Retinal pigment epithelial cell (primary cell): ENCODE data around the gene GPR143.

Source experiments
- DNase-seq: peaks from one replicate; pipeline ENCODE4 v3.0.0-alpha.2; 2010; ENCODE audit warnings: low read depth
- H3K4me3 ChIP-seq: 2 replicates; pipeline ENCODE4 v1.5.1; 2011; ENCODE audit warnings: mild to moderate bottlenecking, low read length, control low read depth, moderate library complexity
- TF ChIP-seq, protein P1 (sequence below): conservative IDR thresholded peaks from 2 replicates; pipeline ENCODE4 v1.5.1; 2011; ENCODE audit warnings: low read depth, low read length, control low read depth, inconsistent platforms

GPR143 gene

DNA sequence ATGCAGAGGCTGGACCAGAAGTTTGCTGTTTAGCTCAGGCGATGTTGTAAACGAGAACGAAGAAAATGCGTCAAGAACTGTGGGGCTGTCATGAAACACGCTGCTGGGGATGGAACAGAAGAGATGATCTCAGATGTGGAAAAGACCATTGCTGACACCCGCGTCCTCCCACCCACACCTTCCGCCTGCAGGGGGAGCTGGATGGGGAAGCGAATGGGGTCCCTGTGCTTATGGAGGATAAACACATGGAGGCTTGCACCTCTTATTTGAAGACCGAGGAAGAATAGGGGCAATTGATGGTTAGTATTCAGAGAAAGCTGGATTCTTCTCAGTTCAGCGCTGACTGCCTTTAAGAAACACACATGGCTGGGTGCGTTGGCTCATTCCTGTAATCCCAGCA lies 63.9 kb downstream of the GPR143 start:
- TF ChIP-seq, protein P1, sequence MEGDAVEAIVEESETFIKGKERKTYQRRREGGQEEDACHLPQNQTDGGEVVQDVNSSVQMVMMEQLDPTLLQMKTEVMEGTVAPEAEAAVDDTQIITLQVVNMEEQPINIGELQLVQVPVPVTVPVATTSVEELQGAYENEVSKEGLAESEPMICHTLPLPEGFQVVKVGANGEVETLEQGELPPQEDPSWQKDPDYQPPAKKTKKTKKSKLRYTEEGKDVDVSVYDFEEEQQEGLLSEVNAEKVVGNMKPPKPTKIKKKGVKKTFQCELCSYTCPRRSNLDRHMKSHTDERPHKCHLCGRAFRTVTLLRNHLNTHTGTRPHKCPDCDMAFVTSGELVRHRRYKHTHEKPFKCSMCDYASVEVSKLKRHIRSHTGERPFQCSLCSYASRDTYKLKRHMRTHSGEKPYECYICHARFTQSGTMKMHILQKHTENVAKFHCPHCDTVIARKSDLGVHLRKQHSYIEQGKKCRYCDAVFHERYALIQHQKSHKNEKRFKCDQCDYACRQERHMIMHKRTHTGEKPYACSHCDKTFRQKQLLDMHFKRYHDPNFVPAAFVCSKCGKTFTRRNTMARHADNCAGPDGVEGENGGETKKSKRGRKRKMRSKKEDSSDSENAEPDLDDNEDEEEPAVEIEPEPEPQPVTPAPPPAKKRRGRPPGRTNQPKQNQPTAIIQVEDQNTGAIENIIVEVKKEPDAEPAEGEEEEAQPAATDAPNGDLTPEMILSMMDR: no peak
- DNase-seq: no peak
- no peak overlapping the region for H3K4me3 ChIP-seq

DNA sequence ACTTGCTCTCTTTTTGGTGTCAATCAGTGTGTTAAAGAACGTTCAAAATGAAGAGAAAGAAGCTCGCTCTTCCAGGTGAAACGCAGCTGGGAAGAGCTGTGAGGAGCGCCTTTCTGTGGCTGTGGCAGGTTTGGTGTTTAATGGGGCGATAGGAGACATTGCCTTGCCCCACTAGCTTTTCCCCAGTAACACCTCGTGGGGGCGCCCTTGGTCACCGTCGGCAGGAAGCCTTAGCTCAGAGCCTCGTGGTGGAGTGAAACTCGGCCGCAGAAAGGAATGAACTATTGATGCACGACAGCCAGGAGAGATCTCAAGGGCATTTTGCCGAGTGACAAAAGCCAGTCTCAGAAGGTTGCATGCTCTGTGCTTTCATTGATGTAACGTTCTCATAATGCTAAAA lies 65.1 kb downstream of the GPR143 start:
- TF ChIP-seq, protein P1: no peak
- no peak for DNase-seq
- no peak overlapping the region for H3K4me3 ChIP-seq

DNA sequence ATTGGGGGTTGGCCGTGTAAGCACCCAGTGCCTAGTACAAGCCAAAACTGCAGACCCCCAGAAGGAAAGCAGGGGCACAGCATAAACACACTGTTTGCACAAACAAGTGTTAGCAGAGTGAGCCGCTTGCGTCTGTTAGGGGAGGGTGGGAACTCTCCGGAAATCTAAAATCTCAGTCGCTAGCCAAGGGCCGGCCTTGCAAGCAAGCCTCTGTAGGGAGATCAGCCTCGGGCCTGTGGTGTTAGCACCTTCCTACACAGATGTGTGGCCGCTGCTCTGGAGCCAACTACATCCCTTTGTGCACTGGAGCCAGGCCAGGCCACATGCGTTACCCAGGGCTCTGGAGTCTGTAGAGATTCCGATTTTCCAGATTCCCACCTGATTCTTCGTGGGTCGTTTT lies 67.1 kb downstream of the GPR143 start:
- TF ChIP-seq, protein P1: no peak
- no peak for DNase-seq
- no peak overlapping the region for H3K4me3 ChIP-seq

DNA sequence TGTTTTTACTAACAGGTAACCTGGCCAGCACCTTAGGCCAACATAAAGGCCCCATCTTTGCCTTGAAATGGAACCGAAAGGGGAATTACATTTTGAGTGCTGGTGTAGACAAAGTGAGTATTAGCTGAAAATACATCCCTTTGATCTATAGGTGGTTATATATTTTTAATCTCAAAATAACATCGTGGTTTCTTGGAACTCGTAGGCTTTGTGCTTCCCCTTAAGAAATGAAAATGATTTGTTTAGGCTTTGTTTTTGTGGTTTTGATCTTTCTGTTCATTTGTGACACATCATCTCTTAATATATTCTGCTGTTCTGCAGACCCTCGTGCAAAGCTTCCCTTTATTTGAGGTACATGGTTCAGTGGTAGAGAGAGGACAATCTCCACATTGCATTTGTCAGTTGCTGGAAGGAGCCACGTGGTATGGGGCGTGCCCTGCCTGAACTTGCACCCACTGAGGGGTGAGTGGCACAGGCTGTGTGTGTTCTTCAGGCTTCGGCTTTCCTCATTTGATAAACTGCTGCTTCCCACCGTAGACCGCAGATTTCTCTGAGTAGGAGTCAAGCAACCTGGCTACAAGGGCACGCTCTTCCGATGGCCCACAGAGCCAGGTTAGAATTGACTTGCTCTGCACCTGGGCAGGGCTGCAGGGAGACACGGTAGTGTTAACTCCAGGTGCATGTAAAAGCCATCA lies 72.2 kb downstream of the GPR143 start:
- no peak overlapping the region for H3K4me3 ChIP-seq
- no peak for DNase-seq
- TF ChIP-seq, protein P1: no peak

DNA sequence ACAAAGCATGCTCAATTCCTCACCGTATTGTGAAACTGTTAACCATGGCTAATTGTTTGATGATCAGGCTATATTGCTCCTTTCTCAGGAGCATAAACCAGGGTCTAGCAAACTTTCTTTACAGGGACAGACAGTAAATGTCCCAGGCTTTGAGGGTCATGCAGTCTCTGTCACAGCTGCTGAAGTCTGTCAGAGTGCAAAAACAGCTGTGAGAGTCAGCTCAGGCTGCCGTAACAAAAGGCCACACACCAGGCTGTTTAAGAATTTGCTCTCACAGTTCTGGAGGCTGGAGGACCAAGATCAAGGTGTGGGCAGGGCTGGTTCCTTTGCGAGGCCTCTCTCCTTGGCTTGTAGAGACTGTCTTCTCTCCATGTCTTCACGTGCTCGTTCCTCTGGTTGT lies 75.6 kb downstream of the GPR143 start:
- DNase-seq: no peak
- H3K4me3 ChIP-seq: no peak overlapping the region
- TF ChIP-seq, protein P1: no peak

DNA sequence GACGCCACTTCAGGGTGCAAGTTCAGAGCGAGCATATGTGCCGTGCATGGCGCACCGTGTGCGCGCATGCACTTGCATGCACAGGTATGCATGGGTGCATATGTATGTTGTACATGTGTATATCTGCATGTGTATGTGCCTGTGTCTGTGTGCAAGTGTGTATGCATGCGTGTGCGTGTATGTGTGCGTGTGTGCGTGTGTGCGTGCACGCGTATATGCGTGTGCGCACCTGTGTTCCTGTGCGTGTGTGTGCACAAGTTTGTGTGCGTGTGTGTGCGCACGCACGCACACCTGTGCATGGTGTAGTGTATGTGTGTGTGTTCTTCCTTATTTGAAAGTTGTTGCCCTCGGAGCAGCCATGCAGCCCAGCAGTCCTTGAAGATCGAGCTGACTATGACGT lies 76.8 kb downstream of the GPR143 start:
- no peak overlapping the region for H3K4me3 ChIP-seq
- no peak for DNase-seq
- TF ChIP-seq, protein P1: no peak

DNA sequence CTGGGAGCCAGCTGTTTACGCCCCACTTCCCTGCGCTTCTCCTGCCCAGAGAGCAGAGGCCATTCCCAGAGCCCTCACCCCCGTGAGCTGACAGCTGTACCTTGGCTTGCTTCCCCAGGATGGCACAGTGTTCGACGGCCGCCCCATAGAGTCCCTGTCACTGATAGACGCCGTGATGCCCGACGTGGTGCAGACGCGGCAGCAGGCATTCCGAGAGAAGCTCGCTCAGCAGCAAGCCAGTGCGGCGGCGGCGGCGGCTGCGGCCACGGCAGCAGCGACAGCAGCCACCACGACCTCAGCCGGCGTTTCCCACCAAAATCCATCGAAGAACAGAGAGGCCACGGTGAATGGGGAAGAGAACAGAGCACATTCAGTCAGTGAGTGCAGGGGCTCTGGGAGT lies 77.7 kb downstream of the GPR143 start:
- TF ChIP-seq, protein P1: no peak
- H3K4me3 ChIP-seq: no peak overlapping the region
- DNase-seq: no peak
